ENCODE results near the gene ZBTB32. TPM values are rescaled to one million over a fixed set of nuclear protein-coding genes. Genes with fewer than 3 reads are reported as not detected.

ZBTB32 gene
- total RNA-seq, 1 experiment from 2014 or later = not detected

DNA sequence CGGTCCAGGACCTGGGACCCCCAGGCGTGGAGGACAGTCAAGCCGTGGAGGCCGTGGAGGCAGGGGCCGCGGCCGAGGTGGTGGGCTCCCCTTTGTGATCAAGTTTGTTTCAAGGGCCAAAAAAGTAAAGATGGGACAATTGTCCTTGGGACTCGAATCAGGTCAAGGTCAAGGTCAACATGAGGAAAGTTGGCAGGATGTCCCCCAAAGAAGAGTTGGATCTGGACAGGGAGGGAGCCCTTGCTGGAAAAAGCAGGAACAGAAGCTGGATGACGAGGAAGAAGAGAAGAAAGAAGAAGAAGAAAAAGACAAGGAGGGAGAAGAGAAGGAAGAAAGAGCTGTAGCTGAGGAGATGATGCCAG lies 15.8 kb downstream of the ZBTB32 start:
- DNase-seq (ENCODE audit: low read depth, low spot score) (no peak), ATAC-seq (no peak)
- ChIA-PET CTCF (no interaction called here), POLR2A (interaction anchor here (1.7 kb wide), 1 partner anchor 28 kb away, joined by 3 read pairs; the partner anchor contains the start of gene LIN37), RAD21 (ENCODE audit: low non-redundant PET in 1 of 2, low total read pairs in 2 of 2, uncharacterized antibody in 2 of 2, unreplicated experiment in 2 of 2) (no interaction called here)
- intact Hi-C loops (cut with micrococcal nuclease) = no loop called here
- TF ChIP-seq ZNF274 (IDR thresholded peaks at IDR 0.05; ENCODE audit: low read depth, low read length) (no peak), CBX3 (IDR thresholded peaks at IDR 0.05; ENCODE audit: low read depth) (no peak), YY1 (IDR thresholded peaks at IDR 0.05; ENCODE audit: extremely low read depth, insufficient replicate concordance, low read depth, low read length) (no peak)
- BruUV-seq (replicated peaks) = no TSS peak
- H4K20me1 ChIP-seq (ENCODE audit: insufficient read depth) = no peaks in the 10 kb centered on the region
- no peak overlapping the region for H3K27ac ChIP-seq (ENCODE audit: low read depth, low read length)
- no peak overlapping the region for H3K4me2 ChIP-seq (ENCODE audit: low read length)
- no peaks in the 10 kb centered on the region for H3K9me2 ChIP-seq (ENCODE audit: insufficient read depth)
- no peak overlapping the region for H2AFZ ChIP-seq (ENCODE audit: low read depth, low read length, poor library complexity, severe bottlenecking)
- H3K9ac ChIP-seq (ENCODE audit: low read length) = no peak overlapping the region
- H3K36me3 ChIP-seq (ENCODE audit: control insufficient read depth in 1 of 2, insufficient read depth in 2 of 2, low read length in 2 of 2) = peaks cover 37 to 39% of the 10 kb centered on the region in 2 experiments; a peak in 3 of 4 replicates
- peaks cover 40% of the 10 kb centered on the region for H3K79me2 ChIP-seq (ENCODE audit: insufficient read depth, low read length)
- H3K4me3 ChIP-seq (replicated peaks in 1 of 2; ENCODE audit: low read depth in 1 of 2, low read length in 2 of 2) = no peak overlapping the region
- no peaks in the 10 kb centered on the region for H3K9me3 ChIP-seq (ENCODE audit: control insufficient read depth in 1 of 2, insufficient read depth in 1 of 2, low read depth in 1 of 2, low read length in 2 of 2)
- no peaks in the 10 kb centered on the region for H3K27me3 ChIP-seq (ENCODE audit: insufficient read depth, low read length)
- H3K4me1 ChIP-seq (ENCODE audit: control insufficient read depth in 1 of 2, insufficient read depth in 2 of 2, low read length in 2 of 2) = peaks cover 16 to 28% of the 10 kb centered on the region in 2 experiments

GRCh38 chr19:35720648-35721047 lies 16.3 kb downstream of the ZBTB32 start:
- Histone ChIP-seq H3K79me2 (ENCODE audit: insufficient read depth, low read length) (peaks cover 37% of the 10 kb centered on the region), H3K9me3 (ENCODE audit: control insufficient read depth in 1 of 2, insufficient read depth in 1 of 2, low read depth in 1 of 2, low read length in 2 of 2) (no peaks in the 10 kb centered on the region), H3K27ac (ENCODE audit: low read depth, low read length) (no peak overlapping the region), H4K20me1 (ENCODE audit: insufficient read depth) (no peaks in the 10 kb centered on the region), H3K9me2 (ENCODE audit: insufficient read depth) (no peaks in the 10 kb centered on the region), H3K27me3 (ENCODE audit: insufficient read depth, low read length) (no peaks in the 10 kb centered on the region), H3K4me1 (ENCODE audit: control insufficient read depth in 1 of 2, insufficient read depth in 2 of 2, low read length in 2 of 2) (peaks cover 13 to 23% of the 10 kb centered on the region in 2 experiments), H3K9ac (ENCODE audit: low read length) (no peak overlapping the region), H3K36me3 (ENCODE audit: control insufficient read depth in 1 of 2, insufficient read depth in 2 of 2, low read length in 2 of 2) (peaks cover 42 to 44% of the 10 kb centered on the region in 2 experiments; a peak in 3 of 4 replicates), H3K4me3 (replicated peaks in 1 of 2; ENCODE audit: low read depth in 1 of 2, low read length in 2 of 2) (no peak overlapping the region), H3K4me2 (ENCODE audit: low read length) (no peak overlapping the region), H2AFZ (ENCODE audit: low read depth, low read length, poor library complexity, severe bottlenecking) (no peak overlapping the region)
- ChIA-PET POLR2A (interaction anchor here (1.7 kb wide), 1 partner anchor 28 kb away, joined by 3 read pairs; the partner anchor contains the start of gene LIN37), CTCF (no interaction called here), RAD21 (ENCODE audit: low non-redundant PET in 1 of 2, low total read pairs in 2 of 2, uncharacterized antibody in 2 of 2, unreplicated experiment in 2 of 2) (no interaction called here)
- no peak for ATAC-seq
- no TSS peak for BruUV-seq (replicated peaks)
- DNase-seq (ENCODE audit: low read depth, low spot score) = no peak
- intact Hi-C loops (cut with micrococcal nuclease) = no loop called here
- no peak for TF ChIP-seq POLR2AphosphoS5 (IDR thresholded peaks at IDR 0.05; ENCODE audit: low read depth, low read length)
- TF ChIP-seq TCF7L2 (IDR thresholded peaks at IDR 0.05; ENCODE audit: borderline replicate concordance, extremely low read depth, insufficient read depth, insufficient read length) = no peak
- TF ChIP-seq SP1 (IDR thresholded peaks at IDR 0.05; ENCODE audit: low read depth) = no peak
- no peak for TF ChIP-seq EZH2 (IDR thresholded peaks at IDR 0.05)
- TF ChIP-seq, protein P1, sequence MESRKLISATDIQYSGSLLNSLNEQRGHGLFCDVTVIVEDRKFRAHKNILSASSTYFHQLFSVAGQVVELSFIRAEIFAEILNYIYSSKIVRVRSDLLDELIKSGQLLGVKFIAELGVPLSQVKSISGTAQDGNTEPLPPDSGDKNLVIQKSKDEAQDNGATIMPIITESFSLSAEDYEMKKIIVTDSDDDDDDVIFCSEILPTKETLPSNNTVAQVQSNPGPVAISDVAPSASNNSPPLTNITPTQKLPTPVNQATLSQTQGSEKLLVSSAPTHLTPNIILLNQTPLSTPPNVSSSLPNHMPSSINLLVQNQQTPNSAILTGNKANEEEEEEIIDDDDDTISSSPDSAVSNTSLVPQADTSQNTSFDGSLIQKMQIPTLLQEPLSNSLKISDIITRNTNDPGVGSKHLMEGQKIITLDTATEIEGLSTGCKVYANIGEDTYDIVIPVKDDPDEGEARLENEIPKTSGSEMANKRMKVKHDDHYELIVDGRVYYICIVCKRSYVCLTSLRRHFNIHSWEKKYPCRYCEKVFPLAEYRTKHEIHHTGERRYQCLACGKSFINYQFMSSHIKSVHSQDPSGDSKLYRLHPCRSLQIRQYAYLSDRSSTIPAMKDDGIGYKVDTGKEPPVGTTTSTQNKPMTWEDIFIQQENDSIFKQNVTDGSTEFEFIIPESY (IDR thresholded peaks at IDR 0.05; ENCODE audit: extremely low read depth, insufficient replicate concordance, low read length) = no peak
- TF ChIP-seq, protein P2, sequence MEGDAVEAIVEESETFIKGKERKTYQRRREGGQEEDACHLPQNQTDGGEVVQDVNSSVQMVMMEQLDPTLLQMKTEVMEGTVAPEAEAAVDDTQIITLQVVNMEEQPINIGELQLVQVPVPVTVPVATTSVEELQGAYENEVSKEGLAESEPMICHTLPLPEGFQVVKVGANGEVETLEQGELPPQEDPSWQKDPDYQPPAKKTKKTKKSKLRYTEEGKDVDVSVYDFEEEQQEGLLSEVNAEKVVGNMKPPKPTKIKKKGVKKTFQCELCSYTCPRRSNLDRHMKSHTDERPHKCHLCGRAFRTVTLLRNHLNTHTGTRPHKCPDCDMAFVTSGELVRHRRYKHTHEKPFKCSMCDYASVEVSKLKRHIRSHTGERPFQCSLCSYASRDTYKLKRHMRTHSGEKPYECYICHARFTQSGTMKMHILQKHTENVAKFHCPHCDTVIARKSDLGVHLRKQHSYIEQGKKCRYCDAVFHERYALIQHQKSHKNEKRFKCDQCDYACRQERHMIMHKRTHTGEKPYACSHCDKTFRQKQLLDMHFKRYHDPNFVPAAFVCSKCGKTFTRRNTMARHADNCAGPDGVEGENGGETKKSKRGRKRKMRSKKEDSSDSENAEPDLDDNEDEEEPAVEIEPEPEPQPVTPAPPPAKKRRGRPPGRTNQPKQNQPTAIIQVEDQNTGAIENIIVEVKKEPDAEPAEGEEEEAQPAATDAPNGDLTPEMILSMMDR (IDR thresholded peaks at IDR 0.05 in 2 of 3, conservative IDR thresholded peaks at IDR 0.05 in 1 of 3; ENCODE audit: borderline replicate concordance in 1 of 3, insufficient read depth in 1 of 3, low read depth in 2 of 3, low read length in 2 of 3) = no peak
- TF ChIP-seq JUND (IDR thresholded peaks at IDR 0.05) = no peak
- TF ChIP-seq SIN3A (IDR thresholded peaks at IDR 0.05; ENCODE audit: low read depth) = no peak
- TF ChIP-seq EZH2phosphoT487 (IDR thresholded peaks at IDR 0.05; ENCODE audit: borderline replicate concordance) = no peak
- TF ChIP-seq ATF3 (IDR thresholded peaks at IDR 0.05) = no peak
- TF ChIP-seq YY1 (IDR thresholded peaks at IDR 0.05; ENCODE audit: extremely low read depth, insufficient replicate concordance, low read depth, low read length) = no peak
- TF ChIP-seq EGR1 (IDR thresholded peaks at IDR 0.05; ENCODE audit: low read depth) = no peak
- no peak for TF ChIP-seq RAD21 (IDR thresholded peaks at IDR 0.05; ENCODE audit: low read depth)
- no peak for TF ChIP-seq CEBPB (IDR thresholded peaks at IDR 0.05; ENCODE audit: low read depth)
- no peak for TF ChIP-seq ELF1 (IDR thresholded peaks at IDR 0.05; ENCODE audit: borderline replicate concordance, low read depth)
- TF ChIP-seq, protein P3, sequence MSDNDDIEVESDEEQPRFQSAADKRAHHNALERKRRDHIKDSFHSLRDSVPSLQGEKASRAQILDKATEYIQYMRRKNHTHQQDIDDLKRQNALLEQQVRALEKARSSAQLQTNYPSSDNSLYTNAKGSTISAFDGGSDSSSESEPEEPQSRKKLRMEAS (IDR thresholded peaks at IDR 0.05) = no peak

Measured in HCT116 (cell line).